Immature natural killer cell (primary cell): ENCODE results near the gene SMAP1. TPM values are rescaled to one million over a fixed set of nuclear protein-coding genes. Genes with fewer than 3 reads are reported as not detected.

Experiments used
- DNase-seq, 3 donors: peaks; one replicate each; pipeline ENCODE4 v3.0.0; 2022; ENCODE audit warnings: mixed read lengths in 1 of 3
- H3K27ac Mint-ChIP-seq, 6 donors: one replicate each; pipeline ENCODE4 v1.8.0; 2020; ENCODE audit warnings: mixed read lengths in 6 of 6, mild to moderate bottlenecking in 5 of 6, inconsistent platforms in 4 of 6, moderate library complexity in 3 of 6
- H3K27me3 Mint-ChIP-seq, 3 donors: one replicate each; pipeline ENCODE4 v1.8.0; 2020 to 2021; ENCODE audit warnings: low read depth in 3 of 3, mild to moderate bottlenecking in 3 of 3, mixed read lengths in 3 of 3, moderate library complexity in 3 of 3, inconsistent platforms in 1 of 3
- H3K36me3 Mint-ChIP-seq, 3 donors: one replicate each; pipeline ENCODE4 v1.8.0; 2020; ENCODE audit warnings: mixed read lengths in 3 of 3, inconsistent platforms in 2 of 3, mild to moderate bottlenecking in 2 of 3
- H3K4me1 Mint-ChIP-seq, 2 donors: one replicate each; pipeline ENCODE4 v1.8.0; 2020; ENCODE audit warnings: inconsistent platforms in 2 of 2, mild to moderate bottlenecking in 2 of 2, mixed read lengths in 2 of 2, moderate library complexity in 1 of 2
- H3K4me3 Mint-ChIP-seq, 5 donors: one replicate each; pipeline ENCODE4 v1.8.0; 2020; ENCODE audit warnings: mild to moderate bottlenecking in 5 of 5, mixed read lengths in 5 of 5, inconsistent platforms in 3 of 5, moderate library complexity in 3 of 5
- H3K9me3 Mint-ChIP-seq, 6 donors: one replicate each; pipeline ENCODE4 v1.8.0; 2020; ENCODE audit warnings: mild to moderate bottlenecking in 6 of 6, mixed read lengths in 6 of 6, inconsistent platforms in 4 of 6, moderate library complexity in 3 of 6
- polyA plus RNA-seq, 3 donors: library from polyadenylated mRNA; unstranded; fragments of 300-500 nt; fragmentation: Illumina TruSeq; gene quantifications; one replicate each; pipeline ENCODE4 v1.2.3, GENCODE V29; 2021

SMAP1 gene
- polyA plus RNA-seq, 3 donors from 2014 or later, result 20.3 to 34.0 (median 20.6) TPM

GRCh38 chr6:70864401-70864800, 196.7 kb downstream of the SMAP1 start:
- Mint-ChIP-seq H3K27me3 (peaks cover 0 to 6% (median 4%) of the 10 kb centered on the region in 3 donors), H3K9me3 (no peaks in the 10 kb centered on the region), H3K4me3 (no peak overlapping the region), H3K27ac (peak overlapping the region in 1 of 6 donors; percentile 12), H3K4me1 (peaks cover 0 to 2% of the 10 kb centered on the region in 2 donors), H3K36me3 (peaks cover 5 to 9% (median 7%) of the 10 kb centered on the region in 3 donors)
- no peak for DNase-seq

DNA sequence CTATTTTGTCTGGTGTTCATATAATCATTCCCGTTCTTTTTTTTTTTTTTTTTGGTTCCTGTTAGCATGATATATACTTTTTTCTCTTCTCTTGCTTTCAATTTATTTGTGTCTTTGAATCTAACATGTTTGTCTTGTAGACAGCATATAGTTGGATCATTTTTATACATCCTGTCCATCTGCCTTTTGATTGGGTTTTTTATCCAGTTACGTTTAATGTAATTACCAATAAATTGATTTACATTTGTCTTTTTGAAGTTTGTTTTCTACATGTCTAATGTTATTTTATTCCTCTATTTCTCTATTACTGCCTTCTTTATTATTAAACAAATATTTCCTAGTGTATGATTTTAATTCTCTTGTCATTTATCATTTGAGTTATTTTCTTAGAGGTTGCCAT, 204.8 kb downstream of the SMAP1 start:
- peaks cover 3 to 30% (median 21%) of the 10 kb centered on the region in 6 donors for H3K9me3 Mint-ChIP-seq
- peaks cover 0 to 8% (median 0%) of the 10 kb centered on the region in 3 donors for H3K36me3 Mint-ChIP-seq
- H3K4me1 Mint-ChIP-seq, result no peaks in the 10 kb centered on the region
- no peak for DNase-seq
- H3K4me3 Mint-ChIP-seq, result no peak overlapping the region
- no peak overlapping the region for H3K27ac Mint-ChIP-seq
- peaks cover 2 to 14% (median 8%) of the 10 kb centered on the region in 3 donors for H3K27me3 Mint-ChIP-seq

DNA sequence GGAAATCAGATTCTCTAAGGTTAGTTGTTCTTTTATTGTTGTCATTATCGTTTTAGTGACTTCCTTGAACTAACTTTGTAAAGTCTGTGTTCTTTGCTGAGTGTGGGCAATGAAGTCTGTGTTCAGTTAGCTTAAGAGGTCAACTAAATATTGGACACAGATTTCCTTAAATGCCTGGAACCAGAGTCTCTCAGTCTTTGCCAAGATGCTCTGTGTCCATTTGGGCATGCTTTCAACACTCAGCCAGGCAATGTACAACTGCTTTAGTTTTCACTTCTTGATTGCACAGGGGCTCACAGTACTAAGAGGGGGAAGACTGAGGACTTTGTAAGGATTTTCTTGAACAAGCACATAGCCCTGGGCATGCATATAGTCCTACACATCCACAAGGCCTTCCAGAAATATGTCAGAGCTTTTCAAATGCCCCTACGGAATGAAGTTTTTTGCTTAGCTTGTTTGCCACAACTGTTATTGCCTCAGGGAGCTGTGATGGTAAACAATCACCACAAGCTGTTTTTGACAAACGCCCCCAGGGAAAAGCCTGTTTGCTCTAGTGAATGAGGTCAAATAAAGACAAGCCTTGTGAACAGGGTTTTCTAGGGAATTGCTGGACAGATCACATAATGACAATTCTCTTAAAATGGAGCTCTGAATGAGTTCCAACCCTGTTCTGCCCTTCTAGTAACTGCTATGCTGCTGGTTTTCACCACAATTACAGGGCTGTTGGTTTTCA, 206.7 kb downstream of the SMAP1 start:
- peaks cover 3 to 30% (median 21%) of the 10 kb centered on the region in 6 donors for H3K9me3 Mint-ChIP-seq
- H3K4me3 Mint-ChIP-seq, result no peak overlapping the region
- H3K4me1 Mint-ChIP-seq, result no peaks in the 10 kb centered on the region
- no peak for DNase-seq
- peaks cover 1 to 16% (median 2%) of the 10 kb centered on the region in 3 donors for H3K27me3 Mint-ChIP-seq
- peaks cover 0 to 8% (median 0%) of the 10 kb centered on the region in 3 donors for H3K36me3 Mint-ChIP-seq
- H3K27ac Mint-ChIP-seq, result no peak overlapping the region

- H3K36me3 Mint-ChIP-seq, result no peaks in the 10 kb centered on the region
- no peak overlapping the region for H3K4me3 Mint-ChIP-seq
- no peak for DNase-seq
- H3K27me3 Mint-ChIP-seq, result peaks cover 2 to 15% (median 5%) of the 10 kb centered on the region in 3 donors
- no peaks in the 10 kb centered on the region for H3K9me3 Mint-ChIP-seq
- no peak overlapping the region for H3K27ac Mint-ChIP-seq
- H3K4me1 Mint-ChIP-seq, result no peaks in the 10 kb centered on the region
Measured at GRCh38 chr6:70879496-70879895, 211.8 kb downstream of the SMAP1 start.

GRCh38 chr6:70884074-70884983, 216.6 kb downstream of the SMAP1 start:
- DNase-seq, result peak; percentile 45 to 58 (median 48)
- Mint-ChIP-seq H3K36me3 (no peaks in the 10 kb centered on the region), H3K27me3 (peaks cover 2 to 13% (median 3%) of the 10 kb centered on the region in 3 donors), H3K4me3 (no peak overlapping the region), H3K27ac (no peak overlapping the region), H3K4me1 (no peaks in the 10 kb centered on the region), H3K9me3 (no peaks in the 10 kb centered on the region)

- peaks cover 0 to 11% (median 1%) of the 10 kb centered on the region in 3 donors for H3K27me3 Mint-ChIP-seq
- no peaks in the 10 kb centered on the region for H3K4me1 Mint-ChIP-seq
- no peak for DNase-seq
- no peak overlapping the region for H3K4me3 Mint-ChIP-seq
- H3K9me3 Mint-ChIP-seq, result no peaks in the 10 kb centered on the region
- H3K36me3 Mint-ChIP-seq, result no peaks in the 10 kb centered on the region
- H3K27ac Mint-ChIP-seq, result no peak overlapping the region
Measured at GRCh38 chr6:70886071-70886470, 218.4 kb downstream of the SMAP1 start.

- no peak overlapping the region for H3K4me3 Mint-ChIP-seq
- H3K27me3 Mint-ChIP-seq, result peaks cover 0 to 11% (median 1%) of the 10 kb centered on the region in 3 donors
- no peaks in the 10 kb centered on the region for H3K36me3 Mint-ChIP-seq
- no peak for DNase-seq
- no peak overlapping the region for H3K27ac Mint-ChIP-seq
- no peaks in the 10 kb centered on the region for H3K4me1 Mint-ChIP-seq
- no peaks in the 10 kb centered on the region for H3K9me3 Mint-ChIP-seq
Measured at GRCh38 chr6:70886661-70887060, 219.0 kb downstream of the SMAP1 start.

DNA sequence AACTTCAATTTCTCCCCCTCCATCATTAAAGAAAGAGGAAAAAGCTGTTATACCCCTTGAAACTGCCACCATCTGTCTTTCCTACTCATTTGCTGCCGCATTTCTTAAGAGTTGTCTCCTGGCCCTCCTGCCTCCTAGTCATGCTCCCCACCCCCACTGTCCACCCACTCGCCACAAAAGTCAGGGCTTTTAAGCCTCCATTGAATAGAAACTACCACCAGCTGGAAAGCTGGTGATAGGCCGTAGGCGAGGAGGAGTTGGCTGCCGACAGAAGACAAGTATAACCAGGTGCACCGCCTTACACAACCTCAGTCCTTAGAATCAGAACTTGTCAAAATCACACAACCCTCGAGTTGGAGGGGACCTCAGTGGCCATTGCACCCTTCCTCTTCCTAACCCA, 221.6 kb downstream of the SMAP1 start:
- no peaks in the 10 kb centered on the region for H3K4me1 Mint-ChIP-seq
- peaks cover 0 to 6% (median 1%) of the 10 kb centered on the region in 3 donors for H3K27me3 Mint-ChIP-seq
- no peaks in the 10 kb centered on the region for H3K9me3 Mint-ChIP-seq
- H3K27ac Mint-ChIP-seq, result no peak overlapping the region
- no peak for DNase-seq
- H3K36me3 Mint-ChIP-seq, result no peaks in the 10 kb centered on the region
- H3K4me3 Mint-ChIP-seq, result no peak overlapping the region

GRCh38 chr6:70894001-70894400, 226.3 kb downstream of the SMAP1 start:
- Mint-ChIP-seq H3K27ac (no peak overlapping the region), H3K4me3 (no peak overlapping the region)

GRCh38 chr6:70900047-70900446, 232.4 kb downstream of the SMAP1 start:
- Mint-ChIP-seq H3K9me3 (no peaks in the 10 kb centered on the region), H3K4me3 (no peak overlapping the region), H3K27ac (no peak overlapping the region), H3K27me3 (peaks cover 0 to 20% (median 2%) of the 10 kb centered on the region in 3 donors), H3K36me3 (no peaks in the 10 kb centered on the region), H3K4me1 (no peaks in the 10 kb centered on the region)
- DNase-seq, result no peak

More at GRCh38 chr6:70894001-70894400, 226.3 kb downstream of the SMAP1 start:
- peaks cover 0 to 7% (median 1%) of the 10 kb centered on the region in 3 donors for H3K27me3 Mint-ChIP-seq
- DNase-seq, result no peak
- H3K4me1 Mint-ChIP-seq, result no peaks in the 10 kb centered on the region
- no peaks in the 10 kb centered on the region for H3K36me3 Mint-ChIP-seq
- H3K9me3 Mint-ChIP-seq, result no peaks in the 10 kb centered on the region

GRCh38 chr6:70901324-70901723, 233.6 kb downstream of the SMAP1 start:
- Mint-ChIP-seq H3K27me3 (peaks cover 0 to 15% (median 2%) of the 10 kb centered on the region in 3 donors), H3K27ac (no peak overlapping the region), H3K4me3 (no peak overlapping the region), H3K9me3 (no peaks in the 10 kb centered on the region), H3K36me3 (no peaks in the 10 kb centered on the region), H3K4me1 (no peaks in the 10 kb centered on the region)
- DNase-seq, result no peak

- no peaks in the 10 kb centered on the region for H3K36me3 Mint-ChIP-seq
- no peak for DNase-seq
- no peaks in the 10 kb centered on the region for H3K4me1 Mint-ChIP-seq
- H3K27me3 Mint-ChIP-seq, result peaks cover 2 to 15% (median 5%) of the 10 kb centered on the region in 3 donors
- no peak overlapping the region for H3K4me3 Mint-ChIP-seq
- H3K27ac Mint-ChIP-seq, result no peak overlapping the region
- no peaks in the 10 kb centered on the region for H3K9me3 Mint-ChIP-seq
Measured at GRCh38 chr6:70903665-70904452, 236.2 kb downstream of the SMAP1 start.

DNA sequence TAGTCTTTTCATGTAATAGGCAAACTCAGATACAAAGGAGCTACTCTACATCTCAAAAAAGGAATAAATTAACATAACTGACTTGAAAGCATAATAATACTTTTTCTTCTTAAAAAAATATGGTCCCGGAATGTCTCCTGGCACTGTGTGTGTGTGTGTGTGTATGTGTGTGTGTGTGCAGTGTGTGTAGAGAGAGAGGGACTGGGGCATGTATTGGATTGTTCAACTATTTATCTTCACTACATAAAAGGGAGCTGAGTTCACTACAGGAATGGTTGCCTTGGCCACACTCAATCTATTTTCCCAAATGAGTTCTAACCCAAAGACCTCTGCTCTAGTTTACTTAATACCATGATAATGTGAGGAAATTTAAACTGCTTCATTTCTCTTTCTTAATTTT, 238.1 kb downstream of the SMAP1 start:
- peaks cover 2 to 12% (median 3%) of the 10 kb centered on the region in 3 donors for H3K27me3 Mint-ChIP-seq
- H3K4me1 Mint-ChIP-seq, result no peaks in the 10 kb centered on the region
- no peak overlapping the region for H3K4me3 Mint-ChIP-seq
- H3K27ac Mint-ChIP-seq, result no peak overlapping the region
- DNase-seq, result no peak
- no peaks in the 10 kb centered on the region for H3K9me3 Mint-ChIP-seq
- H3K36me3 Mint-ChIP-seq, result no peaks in the 10 kb centered on the region
